Central memory CD4-positive, alpha-beta T cell (primary cell): Measurements from ENCODE around the gene CAMK4.
"Not testable (repeated sequence)": the region's sequence is repeated elsewhere in the genome, so short reads cannot be mapped to it uniquely, and the experiment has no call there.

Experiments
- DNase-seq: peaks from one replicate; pipeline ENCODE4 v3.0.0; 2022

Gene CAMK4

DNA sequence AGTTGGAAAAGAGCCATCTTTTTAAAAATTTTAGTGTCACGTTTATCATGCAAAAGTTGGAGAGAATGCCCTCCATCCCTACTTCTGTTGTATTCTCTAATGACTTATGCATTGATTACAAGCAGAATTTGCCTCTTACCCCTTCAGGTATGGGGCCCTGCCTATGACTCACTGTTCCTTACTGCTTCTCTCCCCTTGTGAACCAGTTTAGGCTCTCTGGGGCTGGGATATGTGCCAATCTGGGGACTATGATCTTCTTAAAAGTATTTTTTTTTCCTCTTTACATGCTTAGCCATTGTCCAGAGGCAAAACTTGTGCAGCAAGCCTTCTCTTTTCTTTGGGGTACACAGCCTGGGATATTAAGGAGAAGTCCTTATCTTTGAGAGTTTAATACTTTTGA is 37.4 kb downstream of the CAMK4 start:
- no peak for DNase-seq

DNA sequence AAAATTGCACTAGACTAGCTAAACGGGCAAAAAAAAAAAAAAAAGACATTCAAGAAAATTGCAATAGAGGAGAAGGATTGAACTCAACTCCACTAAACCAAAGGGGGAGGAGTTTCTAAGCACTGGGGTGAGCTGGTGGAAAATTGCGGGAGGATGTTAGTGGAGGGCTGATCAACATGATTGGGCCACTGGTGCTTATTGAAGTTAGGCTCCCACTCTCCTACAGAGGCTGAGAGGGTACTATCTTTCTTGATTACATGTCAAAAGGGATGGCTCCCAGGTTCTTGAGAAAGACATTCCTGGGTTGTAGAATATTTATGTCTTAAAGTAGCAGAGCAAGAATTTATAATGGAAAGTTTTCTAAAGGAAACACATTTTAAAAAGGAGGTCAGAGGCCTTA is 38.0 kb downstream of the CAMK4 start:
- DNase-seq: no peak

DNA sequence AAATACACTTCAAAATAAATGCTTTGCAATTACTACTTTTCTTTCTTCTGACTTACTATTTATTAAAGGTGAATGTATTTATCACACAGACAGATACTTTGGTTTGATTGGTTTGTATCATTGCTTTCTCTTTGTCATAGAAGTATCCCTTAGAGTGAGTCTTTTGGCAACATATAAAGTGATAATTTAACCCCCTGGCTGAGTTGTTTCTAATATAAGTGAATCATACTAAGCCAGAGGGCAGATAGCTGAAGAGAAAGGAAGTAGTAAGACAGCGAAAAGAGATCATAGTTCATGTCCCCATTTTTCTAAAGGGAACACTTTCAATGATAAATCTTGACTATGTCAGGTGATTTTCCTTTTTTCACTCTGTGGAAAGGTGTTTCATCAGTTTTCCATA is 38.6 kb downstream of the CAMK4 start:
- DNase-seq: no peak

DNA sequence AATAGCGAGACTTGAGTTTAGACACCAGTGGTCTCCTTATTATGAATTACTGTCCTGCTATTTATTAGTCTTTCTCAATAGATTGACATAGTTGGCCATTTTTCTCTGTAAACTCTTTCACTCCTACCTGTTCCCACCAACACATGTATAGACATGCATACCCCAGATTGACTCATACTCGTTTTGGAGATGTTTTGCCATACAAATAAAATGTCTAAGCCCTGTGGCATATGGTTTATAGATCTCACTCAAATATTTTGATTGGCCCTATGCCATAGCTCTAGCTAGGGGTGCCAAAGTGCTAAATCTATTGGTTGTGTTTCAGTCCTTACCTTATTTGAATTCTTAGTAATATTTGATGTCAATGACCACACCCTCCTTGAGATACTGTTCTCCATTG is 42.3 kb downstream of the CAMK4 start:
- no peak for DNase-seq

DNA sequence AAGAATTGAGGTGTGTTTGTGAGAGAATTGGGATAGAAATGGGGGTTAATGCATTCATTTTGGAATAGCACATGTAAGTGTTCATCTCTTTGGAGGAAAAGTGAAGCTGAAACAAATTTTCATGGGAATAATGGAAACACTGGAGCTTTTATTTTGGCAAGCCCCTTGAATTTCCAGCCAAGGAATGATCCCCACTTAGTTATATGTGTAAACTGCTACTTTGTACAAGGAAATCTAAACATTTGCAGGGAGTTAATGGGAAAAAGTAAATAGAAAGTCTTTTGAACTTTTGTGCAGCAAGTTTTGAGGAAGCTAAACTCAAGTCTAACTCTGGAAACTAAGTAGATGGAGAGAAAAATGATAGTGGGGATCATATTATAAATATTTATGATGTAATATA is 44.1 kb downstream of the CAMK4 start:
- no peak for DNase-seq

DNA sequence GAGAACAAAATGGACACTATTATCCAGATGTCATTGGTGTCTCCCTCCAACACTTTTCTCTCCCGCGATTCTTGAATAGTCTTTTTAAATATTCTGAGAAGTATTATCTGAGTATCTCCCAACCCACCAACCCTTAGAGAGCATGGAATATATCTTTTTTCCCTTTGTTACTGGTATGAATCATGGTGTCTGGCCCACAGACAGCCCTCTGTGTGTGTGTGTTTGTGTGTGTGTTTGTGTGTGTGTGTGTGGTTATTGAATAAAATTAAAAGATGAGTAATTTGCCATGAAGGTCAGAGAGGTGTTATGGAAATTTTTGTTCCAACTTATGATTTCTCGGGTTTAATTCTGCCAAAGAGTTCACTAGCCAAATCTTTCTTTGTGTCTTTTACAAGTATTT is 47.7 kb downstream of the CAMK4 start:
- no peak for DNase-seq

DNA sequence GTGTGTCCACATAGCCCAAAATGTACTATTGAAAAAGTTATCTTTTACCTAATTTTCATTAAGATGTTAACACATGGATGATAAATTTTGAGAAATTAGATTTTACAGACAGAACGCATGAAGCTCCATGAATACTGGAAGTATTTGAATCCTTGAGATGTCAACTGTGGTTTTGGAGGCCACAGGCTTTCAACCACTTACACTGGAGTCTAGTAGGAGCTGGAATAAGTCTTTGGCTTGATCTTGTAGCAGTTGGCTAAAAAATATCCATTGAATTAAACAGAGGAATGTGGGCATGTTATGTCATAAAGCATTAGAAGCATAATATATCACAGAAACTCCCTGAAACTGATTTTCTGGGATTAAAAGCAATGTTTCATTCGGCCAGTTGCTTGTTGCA is 52.9 kb downstream of the CAMK4 start:
- no peak for DNase-seq

DNA sequence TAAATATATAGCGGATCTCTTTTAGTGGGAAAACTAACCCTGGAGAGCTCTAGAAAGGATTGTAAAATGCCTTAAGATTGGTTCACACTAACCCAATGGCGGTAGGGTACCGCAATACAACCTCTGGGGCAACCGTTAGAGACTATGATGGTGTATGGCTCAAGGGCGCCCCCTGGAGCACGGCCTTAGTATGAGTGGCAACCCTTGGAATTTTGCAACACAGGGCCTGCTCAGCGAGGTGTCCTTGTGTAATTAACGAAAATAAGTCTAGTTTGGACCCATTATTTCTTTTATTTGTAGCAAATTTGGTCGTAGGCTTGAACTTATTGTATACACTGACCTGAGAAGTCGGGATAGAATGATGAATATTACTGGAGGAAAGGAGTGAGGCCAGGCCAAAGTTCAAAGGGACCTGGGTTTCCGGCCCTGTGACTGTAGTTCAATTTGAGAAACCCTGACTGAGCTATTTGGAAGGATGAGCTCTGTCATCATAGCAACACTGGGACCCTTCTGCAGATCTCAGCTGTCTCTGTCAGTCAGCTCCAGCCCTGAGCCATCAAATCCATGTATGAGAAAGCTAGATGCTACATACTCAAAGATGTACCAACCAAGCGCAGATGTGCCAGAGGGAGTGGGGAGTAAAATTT is 54.8 kb downstream of the CAMK4 start:
- DNase-seq: peak; percentile 78

DNA sequence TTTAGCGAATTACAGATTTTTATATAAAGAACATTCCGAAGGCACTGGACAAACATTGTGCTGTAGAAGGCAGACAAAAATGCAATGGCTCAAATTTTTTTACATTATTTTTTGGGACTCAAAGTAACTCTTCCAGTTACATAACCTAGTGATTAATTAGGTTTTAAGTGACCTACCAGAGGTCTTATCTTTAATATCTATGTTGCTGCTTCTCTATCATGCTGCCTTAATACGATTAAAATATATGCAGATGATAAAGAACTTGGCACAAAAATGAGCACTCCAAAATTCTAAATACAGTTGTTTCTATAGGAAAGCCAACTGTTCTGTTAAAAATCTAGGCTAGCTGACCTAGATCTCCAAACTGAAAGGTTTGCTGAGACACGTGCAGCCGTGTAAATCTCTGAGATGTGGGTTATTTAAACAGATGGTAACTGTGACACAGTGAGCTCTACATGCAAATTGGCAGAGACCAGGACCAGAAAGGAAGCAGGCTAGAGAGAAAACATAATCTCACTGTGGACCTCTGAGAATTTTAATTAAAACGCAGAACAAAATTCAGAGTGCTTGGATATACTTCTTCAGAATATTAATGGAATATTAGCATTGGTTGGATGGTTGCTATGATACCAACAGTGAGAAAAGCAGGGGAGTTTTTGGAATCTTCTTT is 56.2 kb downstream of the CAMK4 start:
- no peak for DNase-seq

DNA sequence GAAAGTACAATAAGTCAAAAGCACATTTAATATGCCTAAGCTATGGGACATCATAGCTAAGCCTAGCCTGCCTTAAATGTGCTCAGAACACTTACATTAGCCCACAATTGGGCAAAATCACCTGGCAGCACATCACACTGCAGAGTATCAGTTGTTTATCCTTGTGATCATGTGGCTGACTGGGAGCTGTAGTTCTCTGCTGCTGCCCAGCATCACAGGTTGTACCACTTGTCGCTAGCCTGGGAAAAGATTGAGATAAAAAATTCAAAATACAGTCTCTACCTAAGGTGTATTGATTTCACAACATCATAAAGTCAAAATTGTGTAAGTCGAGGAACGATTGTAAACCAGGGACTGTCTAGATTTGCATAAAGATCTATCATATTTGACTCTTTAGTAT is 58.6 kb downstream of the CAMK4 start:
- DNase-seq: no peak

DNA sequence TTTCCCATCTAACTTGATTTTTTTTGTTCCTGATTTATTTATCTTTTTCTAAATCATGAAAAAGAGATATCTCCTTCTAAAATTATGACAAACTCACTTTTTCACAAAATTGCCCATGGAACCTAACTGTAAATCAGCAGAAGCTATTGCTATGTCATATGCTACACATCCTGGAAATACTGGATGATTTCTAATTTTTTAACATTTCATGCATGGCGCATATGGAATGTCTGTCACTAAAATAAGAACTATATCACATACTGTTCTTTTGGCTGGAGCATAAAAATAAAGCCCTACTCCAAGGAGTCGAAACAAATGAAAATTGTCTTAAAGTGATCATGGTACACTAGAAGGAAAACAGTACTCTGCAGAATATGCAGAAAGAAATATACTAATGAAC is 60.6 kb downstream of the CAMK4 start:
- DNase-seq: no peak

DNA sequence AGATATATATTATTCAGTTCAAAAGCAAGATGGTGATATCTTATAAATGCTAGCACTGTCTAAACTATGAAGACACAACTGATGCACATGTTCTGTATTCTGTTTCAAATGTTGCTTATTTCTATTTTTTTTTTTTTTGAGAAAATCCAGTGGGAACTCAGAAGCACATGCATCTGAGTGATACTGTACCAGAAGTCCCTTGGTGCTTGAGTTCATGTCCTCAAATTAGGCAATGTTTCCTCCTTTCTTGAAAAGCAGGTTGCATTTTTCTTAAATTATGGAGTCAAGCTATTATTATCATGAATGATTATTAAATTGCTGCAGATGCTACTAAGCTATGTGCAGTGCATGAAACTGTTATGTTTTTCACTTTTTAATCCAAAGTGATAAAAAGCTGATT is 70.4 kb downstream of the CAMK4 start:
- no peak for DNase-seq

DNA sequence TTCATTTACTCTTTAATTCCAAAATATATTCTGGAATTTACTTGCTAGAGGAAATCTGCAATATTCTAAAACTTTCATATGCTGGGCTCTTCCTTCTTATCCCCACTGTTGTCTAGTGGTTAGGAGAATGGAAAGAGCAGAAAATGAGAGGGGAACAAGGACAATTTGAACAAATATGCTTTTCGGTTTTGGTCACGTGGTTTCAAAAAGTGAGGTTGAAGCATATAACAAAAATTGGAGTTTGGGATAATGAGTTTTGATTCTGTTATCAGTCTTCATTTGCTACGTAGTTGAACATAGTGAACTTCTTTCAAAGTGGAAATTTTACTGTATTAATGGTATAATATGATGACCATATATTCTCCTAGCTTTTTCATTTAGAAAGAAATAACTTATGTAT is 71.5 kb downstream of the CAMK4 start:
- no peak for DNase-seq

DNA sequence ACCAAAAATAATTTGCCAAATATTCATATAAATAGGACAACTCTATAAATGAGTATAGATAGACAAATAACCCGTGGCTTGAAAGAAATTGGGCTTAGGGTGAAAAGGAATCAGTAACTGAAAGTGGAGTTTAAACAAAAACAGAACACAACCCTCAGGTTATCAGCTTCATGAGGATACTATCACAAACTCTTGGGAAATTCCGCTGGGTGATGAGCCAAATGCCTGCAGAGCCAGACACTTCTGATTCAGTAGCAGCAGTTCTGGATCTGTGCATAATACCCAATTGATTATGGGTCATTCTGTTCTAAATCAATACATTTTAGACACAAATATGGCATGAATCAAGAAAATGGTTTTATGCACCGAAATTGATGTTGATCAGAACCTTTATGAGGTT is 72.4 kb downstream of the CAMK4 start:
- DNase-seq: no peak

DNA sequence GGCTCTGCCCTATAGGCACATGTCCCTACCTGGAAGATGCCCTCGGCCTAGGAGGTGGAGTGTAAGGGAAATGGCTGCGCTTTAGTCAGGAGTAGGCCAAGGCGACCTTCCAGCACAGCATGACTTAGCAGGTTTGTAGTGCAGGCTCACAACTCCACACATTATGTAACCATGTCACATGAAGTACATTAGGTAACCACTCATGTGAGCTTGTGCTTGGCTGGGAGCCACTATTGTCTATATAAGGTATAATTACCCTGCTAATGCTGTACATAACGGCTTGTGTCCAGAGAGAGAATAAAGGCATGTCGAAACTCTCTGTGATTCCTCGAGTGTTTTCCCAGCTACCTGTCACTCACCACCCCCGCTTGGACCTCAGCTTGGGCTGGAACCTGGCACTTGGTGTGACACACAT is 74.9 kb downstream of the CAMK4 start:
- DNase-seq: no peak

DNA sequence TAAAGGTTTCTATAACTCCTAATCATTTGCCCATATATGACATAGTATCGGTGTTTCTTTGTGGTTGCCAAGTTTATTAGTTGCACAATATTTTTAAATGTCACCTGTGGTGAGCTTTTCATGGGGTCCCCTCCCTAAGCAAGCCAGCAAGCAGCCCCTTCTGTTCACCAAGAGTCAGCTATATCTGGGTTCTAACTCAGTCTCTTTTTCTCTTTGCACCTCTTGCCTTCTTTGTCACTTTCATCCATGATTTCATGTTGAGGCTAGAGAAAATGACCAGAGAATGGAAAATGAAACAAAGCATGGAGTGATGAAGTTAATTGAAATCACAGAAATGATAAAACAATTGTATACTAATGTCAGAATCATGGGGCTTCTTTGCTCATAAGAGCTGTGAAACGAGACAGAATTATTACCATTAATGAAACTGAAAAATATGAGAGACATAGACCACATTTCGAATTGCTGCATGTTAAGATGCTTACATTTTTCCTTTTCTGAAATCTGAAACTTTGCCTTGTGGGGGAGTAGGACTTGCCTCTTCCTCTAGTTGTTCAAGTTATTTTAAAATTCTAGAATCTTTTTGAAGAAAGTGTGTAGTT is 75.7 kb downstream of the CAMK4 start:
- DNase-seq: no peak

DNA sequence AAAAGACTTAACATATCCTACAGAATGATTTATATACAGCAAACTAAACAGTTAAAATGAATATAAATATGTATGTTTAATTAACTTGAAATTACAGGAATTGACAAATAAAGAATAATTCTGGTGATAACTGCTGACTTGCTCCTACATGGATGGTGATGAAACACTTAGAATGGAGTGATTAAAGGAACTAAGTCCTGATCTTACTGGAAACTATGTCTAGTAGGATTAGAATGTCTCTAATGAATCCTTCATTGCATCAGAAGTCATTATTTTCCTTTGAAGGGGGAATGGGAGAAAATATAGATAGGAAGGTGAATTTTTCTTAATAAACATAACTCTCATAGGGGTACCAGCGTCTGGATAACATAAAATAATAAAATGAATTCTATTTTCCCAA is 77.1 kb downstream of the CAMK4 start:
- DNase-seq: no peak

DNA sequence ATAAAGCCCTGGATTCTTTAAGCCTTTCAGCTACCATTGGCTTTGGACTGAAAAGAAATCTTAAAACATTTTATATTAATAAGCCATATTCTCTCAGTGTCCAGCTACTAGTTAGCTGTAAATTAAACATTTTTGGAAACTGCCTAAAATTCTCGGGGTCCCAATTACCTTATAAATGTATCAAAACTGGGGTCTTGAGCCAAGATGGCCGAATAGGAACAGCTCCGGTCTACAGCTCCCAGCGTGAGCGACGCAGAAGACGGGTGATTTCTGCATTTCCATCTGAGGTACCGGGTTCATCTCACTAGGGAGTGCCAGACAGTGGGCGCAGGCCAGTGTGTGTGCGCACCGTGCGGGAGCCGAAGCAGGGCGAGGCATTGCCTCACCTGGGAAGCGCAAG is 77.9 kb downstream of the CAMK4 start:
- DNase-seq: not testable (repeated sequence)

DNA sequence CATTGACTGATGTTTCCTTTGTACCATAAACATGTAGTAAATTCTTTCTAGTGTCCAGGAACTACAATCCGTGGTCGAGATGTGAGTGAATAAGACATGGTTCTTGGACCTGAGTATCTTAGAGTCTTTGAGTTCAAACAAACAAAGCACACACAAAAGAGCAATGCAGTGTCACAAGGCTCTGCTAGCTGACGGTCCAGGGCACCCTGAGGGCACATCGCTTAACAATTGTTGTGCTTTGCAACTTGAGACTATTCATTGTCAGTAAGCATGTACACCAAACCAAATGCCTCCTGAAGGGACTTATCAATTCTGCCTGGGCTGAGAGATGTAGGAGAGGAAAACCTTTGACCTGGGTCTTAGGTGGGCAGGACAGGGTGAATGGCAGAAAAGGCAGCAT is 84.8 kb downstream of the CAMK4 start:
- no peak for DNase-seq

DNA sequence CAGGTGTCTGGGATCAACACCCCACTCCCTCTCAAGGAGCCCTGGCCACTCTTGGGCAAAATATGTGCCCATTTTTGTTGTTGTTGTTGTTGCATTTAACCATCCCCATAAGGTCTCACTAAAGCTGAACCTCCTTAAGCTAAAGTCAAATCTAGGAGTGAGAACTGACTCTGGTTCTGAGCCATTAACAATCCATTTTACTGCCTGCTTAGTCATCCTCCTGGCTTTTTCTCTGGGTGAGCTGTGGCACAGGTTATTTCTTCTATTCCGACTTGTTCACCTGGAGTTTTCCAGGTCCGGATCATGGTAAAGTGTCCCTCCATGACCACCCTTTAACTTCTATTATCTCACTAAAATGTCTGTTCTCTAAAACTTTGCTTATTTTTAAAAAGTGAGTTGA is 85.2 kb downstream of the CAMK4 start:
- no peak for DNase-seq

DNA sequence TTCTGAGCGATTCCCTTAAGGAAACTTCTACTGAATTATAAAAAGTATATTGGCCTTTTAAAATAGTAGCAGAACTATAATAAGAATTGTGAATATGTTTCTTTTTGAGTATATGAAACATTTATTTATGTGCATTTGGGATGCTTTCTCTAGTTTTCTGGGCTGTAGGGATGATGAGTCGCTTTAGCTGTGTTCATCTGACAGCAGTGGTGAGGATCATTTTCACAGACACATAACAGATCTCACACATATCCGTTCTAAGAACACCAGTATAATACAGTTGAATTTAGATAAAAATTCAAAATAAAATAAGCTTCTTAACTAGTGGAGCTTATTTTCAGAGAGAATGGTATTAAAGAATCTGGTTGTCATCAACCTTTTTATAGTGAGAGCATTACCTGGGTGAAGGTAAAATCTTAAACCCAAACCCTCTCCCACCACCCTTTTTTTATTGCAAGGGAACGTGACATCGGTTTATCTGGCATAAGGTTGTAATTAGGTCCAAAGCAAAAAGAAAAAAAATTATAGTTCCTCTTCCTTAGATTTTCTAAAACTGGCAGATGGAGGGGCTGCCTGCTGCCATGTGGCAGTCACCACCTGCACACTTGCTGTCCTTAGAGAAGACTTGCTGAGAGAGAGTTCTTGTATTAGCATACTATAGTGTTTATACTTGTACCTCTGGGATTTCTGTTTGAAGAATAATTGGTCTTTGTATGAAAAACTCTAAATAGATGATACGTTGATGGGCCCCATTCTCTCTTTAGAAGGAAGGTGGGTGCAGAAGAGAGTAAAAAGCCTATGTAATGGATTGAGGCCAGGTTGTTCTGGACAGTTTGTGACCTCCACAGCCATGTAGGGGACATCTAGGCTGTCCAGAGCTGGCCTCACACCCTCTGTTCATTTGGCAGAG is 86.8 kb downstream of the CAMK4 start:
- DNase-seq: no peak

DNA sequence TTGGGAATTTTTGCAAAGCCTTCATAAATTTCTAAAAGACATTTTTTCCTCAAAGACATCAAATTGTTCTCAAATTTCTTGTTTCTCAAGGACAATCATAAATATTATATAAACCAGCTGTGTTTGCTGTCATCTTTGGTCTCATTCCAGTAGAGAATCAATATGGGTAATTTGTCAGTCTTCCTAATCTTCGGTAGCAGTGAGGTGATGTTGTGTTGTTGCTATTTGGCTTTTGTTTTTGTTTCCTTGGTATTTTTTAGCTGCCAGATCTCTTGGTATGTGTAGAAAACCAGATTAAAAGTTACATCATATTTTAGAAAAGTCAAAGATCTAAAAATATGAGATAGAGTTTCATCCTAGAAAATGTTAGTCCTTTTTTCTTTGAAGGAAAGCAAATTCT is 87.5 kb downstream of the CAMK4 start:
- no peak for DNase-seq

DNA sequence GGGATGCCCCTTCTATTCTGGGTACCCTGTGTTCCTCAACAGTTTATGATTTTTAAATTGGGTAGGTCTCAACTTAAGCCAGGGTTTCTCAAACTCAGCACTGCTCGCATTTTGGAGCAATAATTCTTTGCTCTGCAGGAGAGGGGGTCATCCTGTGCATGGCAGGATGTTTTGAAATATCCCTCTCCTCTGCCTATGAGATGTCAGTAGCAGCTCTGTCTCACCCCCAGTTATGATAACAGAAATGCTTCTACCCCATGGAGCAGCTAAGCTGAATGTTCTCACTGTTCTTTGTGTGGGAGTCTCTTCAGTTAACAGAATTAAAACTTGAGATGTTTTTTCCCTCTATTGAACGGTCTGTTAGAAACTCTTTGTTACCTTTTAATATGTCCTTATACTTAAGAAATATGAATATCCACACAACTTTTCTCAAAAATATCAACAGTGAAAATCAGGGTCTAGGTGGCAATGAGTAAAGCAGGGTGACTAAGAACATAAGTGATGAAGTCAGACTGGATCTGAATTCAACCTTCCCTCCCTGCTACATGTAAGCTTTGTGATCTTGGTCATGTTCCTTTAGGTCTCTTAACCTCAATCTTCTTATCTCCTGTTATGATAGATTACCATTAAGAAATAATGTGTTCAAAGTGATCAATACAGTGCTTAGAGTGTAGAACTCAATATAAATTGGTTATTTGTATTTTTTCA is 89.0 kb downstream of the CAMK4 start:
- no peak for DNase-seq
